Left colon (tissue), 2 donors: ENCODE measurements around the gene ABLIM1. TPM values are rescaled to one million over a fixed set of nuclear protein-coding genes. Genes with fewer than 3 reads are reported as not detected.

Experiments
- ATAC-seq: fragments of 200-7000 bp; cut with Tn5 transposase; one replicate; pipeline ENCODE4 v1.9.1; 2020; ENCODE audit warnings: mild to moderate bottlenecking, moderate library complexity
- DNase-seq, 2 donors: peaks; one replicate each; pipeline ENCODE4 v3.0.0-alpha.2; 2020
- intact Hi-C, 2 donors: fragments of 100-400 bp; cut with DNase I in 1 of 2; cut with micrococcal nuclease in 1 of 2; formaldehyde crosslinking; loops; one replicate each; pipeline versions ENCODE4 v1.11.2 to v1.14.0; 2022; cut with DNase I, micrococcal nuclease
- total RNA-seq, 2 donors: library from RNA; stranded (reverse); fragmentation: NEBNext Ultra II Directional; extraction: Animal tissue kit (Norgen Biotek cat#: 25700); gene quantifications; one replicate each; pipeline ENCODE4 v1.2.1, GENCODE V29; 2021
- donor health status: DM: no; HTN: no; CAD: no.
- donor health status: DM: yes; HTN: yes; CAD: no.

ABLIM1 gene
- total RNA-seq, 2 donors from 2014 or later, result 107 to 118 TPM

DNA sequence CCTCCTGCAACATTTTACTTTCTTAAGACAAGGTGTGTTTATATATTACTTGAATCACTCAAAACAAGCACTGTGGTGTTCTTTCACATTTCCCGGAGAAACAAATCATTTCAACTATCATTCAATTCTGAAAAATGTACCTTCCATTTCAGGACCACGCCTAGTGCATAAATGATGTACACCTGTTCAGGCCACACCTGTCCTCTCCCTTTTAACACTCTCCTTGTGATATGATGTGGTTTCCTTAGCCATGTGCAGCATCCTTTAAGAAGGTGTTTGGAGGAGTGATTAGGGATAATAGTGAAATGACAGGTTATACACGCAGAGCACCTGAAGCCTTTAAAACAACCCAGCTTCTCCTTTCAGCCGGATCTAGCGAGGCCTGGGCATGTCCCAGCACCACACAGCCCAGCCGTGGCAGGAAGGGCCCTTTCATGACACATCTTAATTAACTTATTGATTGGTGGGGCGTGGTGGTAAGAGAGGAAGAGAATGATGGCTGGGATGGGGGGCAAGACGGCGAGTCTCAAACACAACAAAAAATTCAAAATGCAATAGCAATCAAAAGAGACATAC is 26.9 kb downstream of the ABLIM1 start:
- ATAC-seq (peak; percentile 35), DNase-seq (no peak)
- intact Hi-C loops, result no loop called here

DNA sequence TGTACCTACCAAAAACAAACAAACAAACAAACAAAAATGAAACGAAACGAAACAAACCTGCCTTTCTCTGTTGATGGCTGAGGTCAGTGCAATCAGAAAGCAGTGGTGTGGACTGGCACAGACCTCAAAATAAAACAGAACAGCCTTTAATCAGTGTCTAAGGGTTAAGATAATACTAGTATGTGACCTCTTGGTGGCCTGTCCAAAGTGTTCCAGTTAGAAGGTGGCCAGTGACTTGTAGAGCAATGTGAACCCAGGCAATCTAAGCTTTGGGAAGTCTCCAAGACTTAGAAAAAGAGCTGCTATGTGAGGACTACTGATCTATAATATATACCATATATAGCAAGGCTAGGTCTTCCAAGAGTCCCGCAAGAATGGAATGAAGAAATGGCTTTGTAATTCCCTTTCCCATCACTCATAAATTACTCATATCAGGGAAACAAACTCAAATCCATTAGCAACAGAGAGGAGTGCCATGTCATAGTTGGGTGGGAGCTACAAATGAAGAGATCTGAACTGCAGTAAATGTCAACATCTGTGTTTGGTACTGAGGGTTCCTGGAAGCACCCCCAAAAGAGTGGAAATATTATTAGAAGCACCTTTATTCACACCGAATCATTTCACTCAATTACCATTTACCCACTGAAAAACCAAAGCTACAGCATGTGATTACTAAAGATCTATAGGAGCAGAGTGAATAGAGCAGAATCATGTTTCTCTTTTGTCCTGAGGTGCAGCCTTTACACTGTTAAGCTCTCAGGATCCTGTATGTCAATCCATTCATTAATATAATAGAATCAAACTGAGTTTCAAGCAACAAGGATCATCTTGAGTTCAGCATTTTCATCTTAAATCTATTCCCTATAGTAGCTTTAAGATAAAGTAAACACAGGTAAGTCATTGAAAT is 28.0 kb downstream of the ABLIM1 start:
- no peak for ATAC-seq
- intact Hi-C loops, result no loop called here
- DNase-seq, result no peak

DNA sequence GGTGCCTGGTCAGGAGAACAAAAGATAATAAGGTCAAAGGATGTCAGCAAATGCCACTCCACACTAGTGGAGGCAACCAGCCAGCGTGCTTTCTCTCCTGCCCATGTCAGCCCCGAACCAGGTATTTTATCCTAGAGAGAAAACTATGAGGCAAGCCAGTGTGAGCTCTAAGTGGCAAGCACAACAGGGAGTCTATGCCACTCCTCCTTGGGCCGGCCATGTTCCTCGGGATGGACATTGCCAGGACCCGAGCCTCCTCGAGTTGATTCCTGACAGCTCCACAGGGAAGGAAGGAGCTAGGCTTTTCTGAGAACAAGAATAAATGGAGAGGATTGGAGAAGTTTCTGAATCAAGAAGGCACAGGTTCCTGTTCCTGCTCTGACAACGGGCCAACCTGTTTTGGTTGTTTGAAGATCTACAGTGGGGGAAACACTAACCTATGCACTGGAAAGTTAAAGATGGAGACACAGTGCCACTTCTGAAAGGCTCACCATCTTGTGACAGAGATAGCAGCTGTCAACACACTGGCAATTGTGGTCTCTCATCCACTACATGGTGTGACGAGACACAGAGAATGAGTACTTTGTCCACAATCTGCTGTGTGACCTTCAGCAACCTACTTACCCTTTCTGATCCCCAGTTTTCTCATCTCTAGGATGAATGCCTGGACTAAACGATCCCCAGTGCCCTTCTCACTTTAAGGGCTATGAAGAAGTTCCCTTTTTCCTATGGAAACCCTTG is 28.8 kb downstream of the ABLIM1 start:
- no peak for ATAC-seq
- intact Hi-C loops, result no loop called here
- no peak for DNase-seq

DNA sequence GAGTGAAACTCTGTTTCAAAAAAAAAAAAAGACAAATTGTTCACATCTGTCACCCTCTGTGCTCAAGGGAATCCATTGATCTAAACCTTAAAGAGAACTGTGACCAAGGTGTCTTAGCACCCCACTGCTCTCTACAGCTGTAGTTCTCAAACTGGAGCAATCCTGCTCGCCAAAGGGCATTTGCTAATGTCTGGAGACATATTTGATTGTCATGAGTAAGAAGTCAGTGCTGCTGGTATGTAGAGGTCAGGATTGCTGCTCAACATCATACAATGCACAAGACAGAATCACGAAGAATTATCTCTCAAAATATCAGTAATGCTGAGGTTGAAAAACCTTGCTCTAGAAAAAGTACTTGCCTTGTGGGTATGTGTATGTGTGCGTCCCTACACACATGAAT is 30.0 kb downstream of the ABLIM1 start:
- DNase-seq (no peak), ATAC-seq (no peak)
- intact Hi-C loops, result no loop called here

DNA sequence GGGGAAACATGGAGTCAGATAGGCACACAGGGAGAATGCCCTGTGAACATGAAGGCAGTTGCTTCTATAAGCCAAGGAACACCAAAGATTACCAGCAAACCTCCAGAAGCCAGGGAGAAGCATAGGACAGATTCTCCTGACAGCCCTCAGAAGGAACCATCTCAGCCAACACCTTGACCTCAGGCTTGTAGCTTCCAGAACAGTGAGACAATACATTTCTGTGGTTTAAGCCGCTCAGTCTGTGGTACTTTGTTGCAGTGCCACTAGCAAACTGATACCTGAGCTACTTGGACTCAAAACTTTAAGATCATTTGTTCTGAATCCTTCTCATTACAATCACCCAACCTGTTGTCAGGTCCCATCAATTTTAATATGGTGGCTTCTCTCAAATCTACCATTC is 31.2 kb downstream of the ABLIM1 start:
- intact Hi-C loops, result no loop called here
- no peak for ATAC-seq
- no peak for DNase-seq

DNA sequence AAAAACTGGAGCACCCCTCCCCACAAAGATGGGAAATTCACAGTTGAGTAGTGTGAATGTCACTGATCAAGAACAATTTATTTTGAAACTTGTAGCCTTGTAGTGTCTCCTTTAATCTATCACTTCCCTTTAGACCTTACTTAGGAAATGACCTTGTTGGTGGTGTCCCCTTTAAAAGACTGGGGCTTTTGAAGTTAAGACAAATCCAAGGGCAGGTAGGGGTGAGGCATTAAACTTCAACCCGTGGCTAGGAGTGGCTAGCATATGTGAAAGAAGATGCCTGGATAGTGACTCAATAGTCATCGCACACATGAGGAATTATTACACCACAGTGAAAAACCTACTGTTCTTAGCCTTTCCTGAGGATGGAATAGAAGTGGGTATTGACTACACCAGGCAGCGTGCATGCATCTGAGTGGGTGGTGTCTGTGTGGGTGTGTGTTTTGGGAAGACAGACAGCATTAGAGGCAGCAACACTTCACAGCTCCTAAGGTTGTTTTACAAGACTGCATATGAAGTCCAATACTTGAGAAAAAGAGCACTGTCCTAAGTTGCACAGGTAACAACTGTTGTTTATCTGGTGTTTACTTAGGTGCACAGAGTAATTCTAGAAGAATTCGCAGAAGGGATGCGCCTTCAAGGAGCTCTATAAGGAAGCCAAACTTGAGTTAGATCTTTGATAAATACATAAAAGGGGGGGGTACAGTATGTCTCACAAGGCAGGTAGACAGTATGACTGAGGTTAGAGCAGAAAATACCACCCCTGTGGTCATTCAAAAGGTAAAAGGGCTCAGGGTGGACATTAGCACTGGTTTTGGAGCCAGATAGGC is 32.9 kb downstream of the ABLIM1 start:
- no peak for DNase-seq
- intact Hi-C loops, result no loop called here
- peak; percentile 72 for ATAC-seq

DNA sequence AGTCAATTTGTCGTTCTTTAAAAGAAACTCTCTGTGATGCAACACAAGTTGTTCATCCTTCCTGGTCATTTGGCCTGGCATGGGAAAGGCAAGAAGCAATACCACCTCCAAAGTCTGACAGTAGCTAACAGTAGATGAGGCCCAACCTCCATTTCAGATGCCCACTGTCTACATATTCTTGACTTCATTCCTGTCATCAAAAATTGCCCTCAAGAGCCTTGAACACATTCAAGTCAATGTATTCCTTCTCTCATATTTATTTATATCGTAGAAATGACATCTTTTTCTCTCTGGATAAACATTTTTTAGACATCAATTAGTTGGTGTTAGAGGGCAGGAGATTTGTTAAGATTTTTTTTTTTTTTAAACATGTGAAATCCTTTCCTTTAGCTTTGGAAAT is 33.7 kb downstream of the ABLIM1 start:
- ATAC-seq, result no peak
- DNase-seq, result no peak
- intact Hi-C loops, result no loop called here

DNA sequence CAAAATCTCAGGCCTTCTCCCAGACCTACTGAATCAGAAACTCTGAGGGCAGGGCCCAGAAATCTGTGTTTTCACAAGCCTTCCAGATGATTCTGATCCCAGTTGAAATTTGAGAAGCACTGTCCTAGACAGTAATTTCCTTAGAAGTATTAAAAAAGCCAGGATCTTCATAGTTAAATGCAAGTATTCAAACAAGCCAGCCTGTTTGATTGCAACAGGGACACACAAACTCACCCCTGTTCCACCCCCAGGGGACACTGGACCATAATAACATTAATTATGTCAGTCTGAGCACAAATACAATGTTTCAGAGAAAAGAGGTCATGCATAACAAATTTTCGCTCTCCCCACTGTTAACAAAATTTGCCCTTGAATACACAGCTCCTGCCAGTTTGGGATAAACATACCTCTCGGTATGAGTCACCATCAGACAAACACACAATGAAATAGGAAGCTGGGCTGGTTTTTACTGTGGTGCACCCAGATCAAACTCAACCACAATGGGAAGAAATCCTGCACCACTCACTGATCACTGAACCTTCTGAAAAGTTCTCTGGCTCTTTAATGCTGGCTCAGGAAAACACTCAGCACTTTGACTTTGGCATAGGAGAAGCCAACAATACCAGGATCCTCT is 34.3 kb downstream of the ABLIM1 start:
- intact Hi-C loops, result no loop called here
- ATAC-seq (peak; percentile 61), DNase-seq (no peak)

DNA sequence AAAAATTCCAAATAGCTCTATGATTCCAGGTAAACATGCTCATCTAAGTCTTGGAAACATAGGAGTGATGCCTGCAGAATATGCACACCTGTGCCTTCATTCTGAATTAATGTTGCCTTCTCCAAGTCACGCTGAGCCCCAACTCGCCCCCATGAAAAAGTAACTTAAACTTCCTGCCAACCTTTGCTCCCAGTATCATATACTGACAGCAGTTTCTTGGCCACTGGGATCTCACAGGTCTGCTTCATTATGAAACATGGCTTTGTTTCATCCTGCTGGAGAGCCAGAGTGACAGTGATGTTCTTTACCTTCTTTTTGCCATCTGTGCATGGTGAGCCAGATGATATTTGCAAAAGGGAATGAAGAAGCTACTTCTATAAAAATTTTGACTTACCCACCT is 34.9 kb downstream of the ABLIM1 start:
- intact Hi-C loops, result no loop called here
- ATAC-seq (peak; percentile 69), DNase-seq (no peak)

DNA sequence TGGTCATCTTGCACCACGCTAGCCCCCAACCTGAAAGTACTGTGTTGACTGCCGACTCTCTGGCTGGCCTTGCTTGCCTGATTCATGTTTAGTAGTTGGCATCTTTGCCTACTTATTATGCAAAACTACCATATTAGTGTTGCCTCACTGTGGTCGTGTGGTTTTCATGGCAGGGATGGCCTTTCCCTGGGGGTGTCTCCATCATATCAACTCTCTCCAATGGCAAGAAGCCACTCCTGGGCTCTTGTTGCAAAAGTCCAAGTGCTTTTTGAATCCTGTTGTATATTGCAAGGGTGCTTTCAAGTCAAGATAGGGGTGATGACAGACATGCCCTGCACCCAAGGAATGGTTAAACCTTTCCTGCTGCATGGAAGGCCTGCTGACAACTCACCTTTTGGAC is 39.4 kb downstream of the ABLIM1 start:
- ATAC-seq (no peak), DNase-seq (no peak)

DNA sequence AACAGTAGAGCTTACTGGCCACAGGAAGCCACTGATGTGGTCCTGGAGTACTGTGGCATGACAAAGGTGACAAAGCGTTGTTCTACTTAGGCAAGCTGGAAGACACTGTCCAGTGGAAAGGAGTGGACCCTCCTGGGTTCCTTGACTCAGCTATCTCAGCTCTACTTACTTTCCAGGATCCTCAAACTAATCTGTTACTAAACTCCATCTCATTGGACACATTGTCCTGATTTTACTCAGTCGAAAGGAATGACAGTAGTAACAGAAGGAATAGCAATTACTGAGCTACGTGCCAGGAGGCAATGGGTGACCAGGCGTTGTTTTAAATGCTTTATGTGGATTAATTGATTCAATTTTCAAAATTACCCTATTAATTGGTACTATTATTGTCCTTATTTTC is 41.6 kb downstream of the ABLIM1 start:
- no peak for DNase-seq
- ATAC-seq, result no peak
- intact Hi-C loops, result no loop called here

More for the DNA sequence above, 39.4 kb downstream of the ABLIM1 start:
- intact Hi-C loops, result no loop called here

DNA sequence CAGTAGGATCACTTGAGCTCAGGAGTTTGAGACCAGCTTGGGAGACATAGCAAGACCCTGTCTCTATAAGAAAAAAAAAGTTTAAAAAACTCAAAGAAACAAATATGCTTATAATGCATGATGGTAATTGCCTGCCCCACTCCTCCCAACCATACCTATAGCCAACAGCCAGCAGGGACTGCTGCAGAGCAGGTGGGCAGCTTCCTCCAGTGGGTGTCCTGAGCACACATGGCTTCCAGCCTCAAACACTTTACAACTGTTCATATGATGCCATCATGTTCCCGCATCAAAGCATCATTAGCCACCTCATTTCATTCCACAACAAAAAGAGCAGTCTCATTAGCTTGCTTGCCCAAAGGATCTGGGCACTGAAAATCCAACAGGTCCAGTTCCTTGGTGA is 42.0 kb downstream of the ABLIM1 start:
- DNase-seq, result no peak
- ATAC-seq, result no peak
- intact Hi-C loops, result no loop called here

DNA sequence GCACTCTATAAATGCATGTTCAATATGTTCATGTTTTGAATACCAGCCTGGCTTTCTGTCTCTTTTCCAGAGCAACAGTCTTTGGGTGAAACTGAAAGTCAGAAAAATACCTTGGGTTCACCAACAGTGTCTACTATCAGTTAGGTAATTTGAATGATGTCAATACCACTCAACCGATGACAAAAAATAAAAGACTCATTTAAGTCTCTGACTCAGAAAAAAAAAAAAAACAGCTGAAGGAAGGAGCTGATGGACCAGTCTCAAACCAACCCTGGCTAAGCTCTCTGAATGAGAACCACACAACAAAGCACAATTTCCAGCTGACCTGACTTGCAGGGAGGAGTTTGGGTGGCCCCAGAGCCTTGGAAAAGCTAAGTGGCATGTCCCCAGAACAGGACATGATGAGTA is 42.5 kb downstream of the ABLIM1 start:
- intact Hi-C loops, result no loop called here
- DNase-seq (no peak), ATAC-seq (no peak)

DNA sequence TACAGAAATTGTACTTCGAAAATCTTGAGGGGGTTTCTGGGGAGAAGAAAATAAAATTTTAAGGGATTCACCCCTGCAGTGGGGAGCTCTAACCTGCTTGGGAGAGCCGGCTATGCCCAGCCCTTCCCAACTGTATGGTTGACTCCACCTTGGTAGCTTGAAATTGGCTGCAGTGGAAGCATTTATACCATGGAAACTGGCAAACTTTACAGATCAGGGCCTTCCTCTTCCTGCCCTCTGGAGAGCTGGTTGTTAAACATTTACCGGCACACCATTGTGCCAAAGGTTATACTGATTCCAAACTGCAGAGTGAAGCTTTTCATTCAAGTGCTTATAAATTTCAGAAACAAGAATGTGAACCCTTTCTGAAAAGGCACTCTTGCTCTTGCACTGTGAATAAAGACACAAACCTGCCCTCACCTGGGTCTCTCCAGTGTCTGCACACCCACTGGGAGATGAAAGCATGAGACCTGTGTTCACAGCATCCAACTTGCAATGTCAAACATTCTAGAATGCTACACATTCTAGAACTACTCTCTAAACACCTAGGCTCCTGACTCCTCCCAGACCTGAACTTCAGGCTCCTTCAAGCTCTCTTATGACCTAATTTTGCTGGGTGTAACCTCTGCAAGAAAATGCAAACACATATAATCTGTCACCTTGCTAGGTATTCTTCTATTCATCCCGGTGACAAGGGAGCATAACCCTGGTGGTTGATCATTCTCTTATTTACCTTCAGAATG is 44.7 kb downstream of the ABLIM1 start:
- DNase-seq, result peak; percentile 42 to 57
- ATAC-seq, result peak; percentile 88
- intact Hi-C loops, result no loop called here

DNA sequence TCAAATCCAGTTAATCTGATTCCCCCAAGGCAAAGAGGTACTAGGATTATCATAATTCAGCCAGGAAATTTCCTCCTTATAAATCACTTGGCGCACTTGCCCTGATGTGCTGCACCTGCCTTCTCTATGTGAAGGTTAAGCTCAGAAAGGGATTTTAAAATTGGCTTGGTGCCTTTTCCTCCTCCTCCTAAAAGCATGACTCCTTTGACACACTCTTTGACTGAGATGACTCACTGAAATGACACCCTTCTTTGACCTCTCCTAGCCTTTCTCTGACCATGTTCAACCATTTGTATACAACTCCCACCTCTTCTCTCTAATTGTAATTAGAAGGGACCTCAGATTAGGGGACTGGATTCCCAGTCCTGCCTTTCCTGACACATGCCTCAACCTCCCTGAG is 46.5 kb downstream of the ABLIM1 start:
- intact Hi-C loops, result no loop called here
- peak; percentile 9 for ATAC-seq
- DNase-seq, result no peak

DNA sequence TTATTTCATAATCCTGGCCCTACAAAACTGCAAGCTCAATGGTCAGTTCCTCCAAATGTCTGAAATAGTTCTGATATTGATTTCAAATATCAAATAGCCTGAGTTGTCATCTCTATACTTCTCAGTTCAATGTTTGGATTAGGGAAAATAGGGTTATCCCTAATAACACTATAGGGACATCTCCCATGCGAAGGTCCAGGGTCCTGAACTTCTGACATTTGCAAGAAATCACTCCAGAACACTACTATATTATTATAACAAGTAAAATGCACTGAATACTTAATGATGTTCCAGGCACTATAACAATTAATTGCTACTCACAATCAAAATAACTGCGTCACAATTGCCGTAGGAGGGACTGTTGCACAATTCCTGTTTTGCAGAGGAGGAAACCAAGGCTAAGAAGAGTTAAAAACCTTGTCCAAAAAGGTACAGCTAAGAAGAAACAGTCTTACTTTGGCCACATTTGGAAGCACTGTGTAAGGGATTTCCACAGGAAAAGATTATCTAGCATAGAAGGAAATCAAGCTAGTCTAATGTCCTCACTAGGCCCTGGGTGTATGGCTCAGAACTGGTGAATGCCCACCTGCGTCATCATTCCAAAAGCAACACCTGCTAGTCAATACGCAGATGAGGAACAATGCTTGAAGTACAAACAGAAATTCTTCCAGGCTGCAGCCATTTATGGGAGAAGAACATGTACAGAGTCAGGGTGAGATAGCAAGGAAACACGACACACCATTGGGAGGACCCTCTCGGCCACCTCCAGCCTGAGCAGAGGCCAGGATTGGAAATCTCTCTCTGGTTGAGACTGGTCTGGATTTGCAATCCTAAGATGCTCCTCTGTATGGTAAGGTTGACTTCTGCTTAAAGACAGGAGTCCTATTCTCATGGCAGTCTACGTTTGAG is 48.3 kb downstream of the ABLIM1 start:
- DNase-seq (no peak), ATAC-seq (no peak)
- intact Hi-C loops, result no loop called here

DNA sequence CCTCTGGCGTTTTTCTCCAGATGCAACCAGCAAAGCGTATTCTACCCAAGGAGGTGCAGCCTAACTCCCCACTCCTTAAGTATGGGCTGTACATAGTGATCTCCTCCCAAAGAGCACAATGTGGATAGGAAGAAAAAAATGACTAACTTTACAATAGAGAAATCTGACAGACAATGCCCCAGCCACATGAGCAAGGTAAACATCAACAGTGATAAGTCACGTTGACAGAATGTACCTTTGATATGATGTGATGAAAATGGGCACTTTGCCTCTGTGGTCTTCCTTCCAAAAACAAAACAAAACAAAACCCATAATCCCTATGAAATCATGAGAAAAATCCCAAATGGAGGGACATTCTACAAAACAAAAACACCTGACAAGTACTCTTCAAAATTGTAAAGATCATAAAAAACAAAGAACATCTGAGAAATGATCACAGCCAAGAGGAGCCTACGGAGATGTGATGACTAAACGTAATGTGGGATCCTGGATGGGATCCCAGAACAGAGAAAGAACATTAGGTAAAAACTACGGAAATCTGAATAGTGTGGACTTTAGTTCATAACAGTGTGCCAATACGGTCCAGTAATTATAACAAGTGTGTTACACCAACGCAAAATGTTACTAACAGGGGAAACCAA is 50.6 kb downstream of the ABLIM1 start:
- DNase-seq, result no peak
- no peak for ATAC-seq
- intact Hi-C loops, result no loop called here
